IMR-90 (cell line): Measurements from ENCODE around the gene ZNG1A. TPM values are rescaled to one million over a fixed set of nuclear protein-coding genes. Genes with fewer than 3 reads are reported as not detected.
"Not testable (repeated sequence)": the region's sequence is repeated elsewhere in the genome, so short reads cannot be mapped to it uniquely, and the experiment has no call there.

Experiments used
- ATAC-seq: fragments of 200-7000 bp; cut with Tn5 transposase; 2 replicates; pipeline ENCODE4 v1.9.1; 2020; ENCODE audit warnings: low read depth, mild to moderate bottlenecking, moderate library complexity
- BruUV-seq: library from RNA; stranded (reverse); fragments of 400-500 nt; replicated peaks from 2 replicates; lab custom pipeline; 2021; lab: Mats Ljungman, UMichigan
- CTCF ChIA-PET: fragments of 300-600 bp; formaldehyde crosslinking; extraction: SDS; loops from one replicate; lab custom pipeline; 2021; ENCODE audit warnings: antibody characterized with exemption; lab: Yijun Ruan, JAX
- POLR2A ChIA-PET: fragments of 300-600 bp; sonication (Branson Sonifier 250); formaldehyde crosslinking; loops from one replicate; lab custom pipeline; 2022; ENCODE audit warnings: antibody characterized with exemption; ENCODE audit not compliant: unreplicated experiment; lab: Charles Lee
- DNase-seq: peaks from one replicate; pipeline ENCODE4 v3.0.0; 2013
- H2AFZ ChIP-seq: replicated peaks from 2 replicates; pipeline ENCODE3; 2013; ENCODE audit warnings: low read length, mild to moderate bottlenecking; ENCODE audit not compliant: poor library complexity
- H2AK5ac ChIP-seq: 2 replicates; pipeline ENCODE4 v1.6.1; 2013; ENCODE audit warnings: low read depth, low read length, inconsistent platforms
- H2AK9ac ChIP-seq: replicated peaks from 2 replicates; pipeline ENCODE3; 2013; ENCODE audit warnings: mild to moderate bottlenecking, low read depth, low read length, moderate library complexity; ENCODE audit not compliant: poor library complexity
- H2BK120ac ChIP-seq: 2 replicates; pipeline ENCODE4 v1.6.1; 2013; ENCODE audit warnings: low read depth, low read length, inconsistent platforms
- H2BK15ac ChIP-seq: 3 replicates; pipeline ENCODE4 v1.6.1; 2013; ENCODE audit warnings: low read depth, low read length, inconsistent platforms
- H2BK20ac ChIP-seq: 2 replicates; pipeline ENCODE4 v1.6.1; 2013; ENCODE audit warnings: low read depth, mild to moderate bottlenecking, inconsistent platforms, low read length, moderate library complexity
- H2BK5ac ChIP-seq: 2 replicates; pipeline ENCODE4 v1.6.1; 2013; ENCODE audit warnings: mild to moderate bottlenecking, low read depth, low read length, inconsistent platforms; ENCODE audit not compliant: poor library complexity, severe bottlenecking
- H3K14ac ChIP-seq: replicated peaks from 2 replicates; pipeline ENCODE4 v1.6.1; 2013; ENCODE audit warnings: low read depth, low read length, inconsistent platforms
- H3K18ac ChIP-seq: 2 replicates; pipeline ENCODE4 v1.6.1; 2013; ENCODE audit warnings: low read depth, low read length, control low read depth
- H3K23ac ChIP-seq: 2 replicates; pipeline ENCODE4 v1.6.1; 2013; ENCODE audit warnings: low read depth, low read length, inconsistent platforms
- H3K27ac ChIP-seq: 2 replicates; pipeline ENCODE4 v1.5.1; 2013; ENCODE audit warnings: mild to moderate bottlenecking, control low read depth, low read length; ENCODE audit not compliant: insufficient read depth
- H3K27me3 ChIP-seq: 2 replicates; pipeline ENCODE4 v1.6.1; 2013; ENCODE audit warnings: low read length; ENCODE audit not compliant: control insufficient read depth, insufficient read depth
- H3K36me3 ChIP-seq: 2 replicates; pipeline ENCODE4 v1.6.1; 2013; ENCODE audit warnings: low read length, mixed read lengths; ENCODE audit not compliant: control insufficient read depth, insufficient read depth
- H3K4ac ChIP-seq: 2 replicates; pipeline ENCODE4 v1.6.1; 2013; ENCODE audit warnings: low read depth, low read length, inconsistent platforms
- H3K4me1 ChIP-seq: 2 replicates; pipeline ENCODE4 v1.6.1; 2013; ENCODE audit warnings: low read length, mixed read lengths; ENCODE audit not compliant: control insufficient read depth, insufficient read depth
- H3K4me2 ChIP-seq: 2 replicates; pipeline ENCODE4 v1.6.1; 2013; ENCODE audit warnings: low read depth, mild to moderate bottlenecking, control low read depth, low read length, moderate library complexity
- H3K4me3 ChIP-seq: 2 replicates; pipeline ENCODE4 v1.5.1; 2013; ENCODE audit warnings: low read depth, mild to moderate bottlenecking, control low read depth, low read length, moderate library complexity; ENCODE audit not compliant: insufficient read depth
- H3K56ac ChIP-seq: 2 replicates; pipeline ENCODE4 v1.6.1; 2013; ENCODE audit warnings: low read length, inconsistent platforms; ENCODE audit not compliant: insufficient read depth; ENCODE audit errors: extremely low read depth
- H3K79me1 ChIP-seq, 2 experiments: 2 replicates each; pipeline ENCODE4 v1.6.1; 2013; ENCODE audit warnings: low read length in 2 of 2, inconsistent platforms in 1 of 2, low read depth in 1 of 2
- H3K9ac ChIP-seq: 2 replicates; pipeline ENCODE4 v1.6.1; 2013; ENCODE audit warnings: low read depth, low read length, control low read depth
- H3K9me1 ChIP-seq: 2 replicates; pipeline ENCODE4 v1.6.1; 2013; ENCODE audit warnings: low read length, inconsistent platforms; ENCODE audit not compliant: insufficient read depth
- H3K9me3 ChIP-seq: 2 replicates; pipeline ENCODE4 v1.6.1; 2013; ENCODE audit warnings: low read length; ENCODE audit not compliant: control insufficient read depth, insufficient read depth
- H4K20me1 ChIP-seq: 2 replicates; pipeline ENCODE4 v1.6.1; 2013; ENCODE audit warnings: low read length, inconsistent platforms; ENCODE audit not compliant: insufficient read depth
- H4K5ac ChIP-seq: 2 replicates; pipeline ENCODE4 v1.6.1; 2013; ENCODE audit warnings: mild to moderate bottlenecking, low read depth, low read length, control low read depth
- H4K8ac ChIP-seq, 2 experiments: 2 replicates each; pipeline ENCODE4 v1.6.1; 2013; ENCODE audit warnings: low read depth in 2 of 2, low read length in 2 of 2, control low read depth in 1 of 2, inconsistent platforms in 1 of 2
- H4K91ac ChIP-seq: 2 replicates; pipeline ENCODE4 v1.6.1; 2013; ENCODE audit warnings: low read depth, low read length, inconsistent platforms; ENCODE audit not compliant: insufficient read depth
- WGBS, 2 experiments: methylation state at CpG; one replicate each; pipeline versions ENCODE4 v1.1.5 to v1.1.7; 2013; ENCODE audit warnings: missing lambda C conversion rate in 2 of 2; ENCODE audit not compliant: insufficient read length in 1 of 2; ENCODE audit errors: extremely low coverage in 2 of 2; 5-methylcytosine and 5-hydroxymethylcytosine counted together
- dilution Hi-C: fragments of 300-500 bp; cut with HindIII; formaldehyde crosslinking; loops from one replicate; pipeline ENCODE4 v1.14.3; 2018; ENCODE audit warnings: low sequenced_read_pairs; ENCODE audit not compliant: unreplicated experiment
- in situ Hi-C: fragments of 300-500 bp; cut with MboI; formaldehyde crosslinking; loops from 3 replicates; pipeline ENCODE4 v1.14.3; 2019; ENCODE audit warnings: low sequenced_read_pairs, inconsistent platforms, mixed read lengths
- intact Hi-C: fragments of 100-400 bp; cut with micrococcal nuclease; formaldehyde crosslinking; loops from 2 replicates; pipeline ENCODE4 v1.10.0; 2022
- polyA plus RNA-seq, 3 experiments: library from polyadenylated mRNA; depleted of rRNA; stranded (reverse); fragments of >200 nt; gene quantifications; 2 replicates each; pipeline ENCODE4 v1.2.3, GENCODE V29; 2012; ENCODE audit warnings: low replicate concordance in 1 of 3
- total RNA-seq: library from RNA; depleted of rRNA; stranded (reverse); fragments of >200 nt; gene quantifications from 2 replicates; pipeline ENCODE4 v1.2.3, GENCODE V29; 2012

Gene ZNG1A
- total and polyA plus RNA-seq, 2 of the 4 experiments (the other 2 are of a cell fraction), result 12.2 to 12.4 TPM

DNA sequence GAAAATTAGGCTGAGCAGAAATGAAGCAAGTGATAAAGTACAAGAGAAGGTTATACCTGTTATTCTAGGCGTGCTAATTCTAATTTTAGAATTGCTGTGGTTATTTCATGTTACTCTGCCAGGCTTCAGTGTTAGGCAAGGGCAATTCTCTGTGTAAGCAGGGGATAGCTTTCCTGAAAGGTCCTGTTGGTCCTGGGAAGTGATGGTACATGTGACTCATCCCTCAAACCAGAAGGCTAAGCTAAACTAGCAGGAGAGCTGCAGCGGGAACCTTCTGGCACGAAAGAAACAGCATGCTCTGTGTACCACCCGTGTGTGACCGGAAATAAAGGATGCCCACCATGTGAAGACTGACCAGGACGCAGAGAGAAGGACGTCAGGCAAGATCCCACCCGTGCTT lies 69.3 kb downstream of the ZNG1A start:
- H4K5ac ChIP-seq, H2BK20ac ChIP-seq, H3K9me1 ChIP-seq, H2AFZ ChIP-seq, ATAC-seq, H2AK9ac ChIP-seq, H2BK120ac ChIP-seq, intact Hi-C loops, H3K4me3 ChIP-seq, H3K4ac ChIP-seq, H3K18ac ChIP-seq, H3K14ac ChIP-seq, H2AK5ac ChIP-seq, H3K79me1 ChIP-seq, CTCF ChIA-PET, dilution Hi-C loops, H3K4me1 ChIP-seq, in situ Hi-C loops, H3K27ac ChIP-seq, BruUV-seq, H4K91ac ChIP-seq, DNase-seq, H2BK5ac ChIP-seq, H3K9ac ChIP-seq, H4K20me1 ChIP-seq, POLR2A ChIA-PET, H3K9me3 ChIP-seq, H3K4me2 ChIP-seq, H3K23ac ChIP-seq, H4K8ac ChIP-seq, H3K36me3 ChIP-seq, H2BK15ac ChIP-seq, H3K56ac ChIP-seq: not testable (repeated sequence)
- no CpG with 5 or more reads among the region's 8 CpGs for WGBS, 2 experiments
- H3K27me3 ChIP-seq, result peaks cover 28% of the 10 kb centered on the region

DNA sequence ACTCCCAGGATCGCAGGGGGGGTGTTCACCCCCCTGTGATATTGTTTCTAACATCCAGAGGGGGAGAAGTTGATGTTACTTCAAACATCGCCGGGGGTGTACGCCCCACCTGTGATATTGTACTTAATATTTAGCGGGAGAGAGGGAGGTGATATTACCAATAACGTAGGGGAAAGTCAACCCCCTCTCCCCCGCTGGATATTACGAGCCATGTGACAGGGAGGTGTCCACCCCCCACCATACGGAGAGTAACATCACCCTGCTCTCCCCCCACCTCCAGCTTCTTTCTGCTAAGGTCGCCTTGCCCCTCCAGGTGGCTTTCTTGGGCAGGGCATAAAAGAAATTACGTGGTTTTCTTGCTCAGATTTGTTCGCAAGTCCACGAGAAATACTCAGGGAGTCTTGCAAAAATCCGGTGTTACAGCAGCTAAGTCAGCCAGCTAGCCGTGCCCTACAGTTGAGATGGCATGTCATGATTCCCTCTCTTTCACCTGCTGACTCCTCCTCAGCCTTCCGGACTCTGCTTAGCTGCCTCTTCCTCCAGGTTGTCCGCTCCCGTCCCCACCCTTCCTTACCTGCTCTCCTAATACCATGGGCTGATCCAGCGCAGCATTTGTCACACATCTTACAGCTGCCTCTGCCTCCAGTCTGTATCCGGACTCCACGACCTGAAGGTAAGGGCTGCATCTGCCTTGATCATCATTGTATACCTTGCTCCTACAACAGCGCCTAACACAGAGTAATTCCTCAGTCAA lies 69.9 kb downstream of the ZNG1A start:
- in situ Hi-C loops, H3K9ac ChIP-seq, H3K27ac ChIP-seq, ATAC-seq, H4K5ac ChIP-seq, H3K9me1 ChIP-seq, H3K14ac ChIP-seq, H4K8ac ChIP-seq, H3K23ac ChIP-seq, H2AK9ac ChIP-seq, dilution Hi-C loops, H3K9me3 ChIP-seq, H3K56ac ChIP-seq, H4K20me1 ChIP-seq, H2AK5ac ChIP-seq, H3K79me1 ChIP-seq, H3K4ac ChIP-seq, H3K18ac ChIP-seq, H4K91ac ChIP-seq, intact Hi-C loops, H3K36me3 ChIP-seq, H3K4me2 ChIP-seq, H2BK15ac ChIP-seq, H2BK20ac ChIP-seq, H3K4me3 ChIP-seq, BruUV-seq, CTCF ChIA-PET, H2BK5ac ChIP-seq, H3K4me1 ChIP-seq, H2AFZ ChIP-seq, H2BK120ac ChIP-seq, DNase-seq, POLR2A ChIA-PET: not testable (repeated sequence)
- WGBS, 2 experiments, result 0% methylated on average over 3 of the region's 22 CpGs; no CpG with 5 or more reads in 1 of the 2 experiments
- peaks cover 24% of the 10 kb centered on the region for H3K27me3 ChIP-seq
